ENCODE measurements around the gene RTL5.

The RTL5 gene

DNA sequence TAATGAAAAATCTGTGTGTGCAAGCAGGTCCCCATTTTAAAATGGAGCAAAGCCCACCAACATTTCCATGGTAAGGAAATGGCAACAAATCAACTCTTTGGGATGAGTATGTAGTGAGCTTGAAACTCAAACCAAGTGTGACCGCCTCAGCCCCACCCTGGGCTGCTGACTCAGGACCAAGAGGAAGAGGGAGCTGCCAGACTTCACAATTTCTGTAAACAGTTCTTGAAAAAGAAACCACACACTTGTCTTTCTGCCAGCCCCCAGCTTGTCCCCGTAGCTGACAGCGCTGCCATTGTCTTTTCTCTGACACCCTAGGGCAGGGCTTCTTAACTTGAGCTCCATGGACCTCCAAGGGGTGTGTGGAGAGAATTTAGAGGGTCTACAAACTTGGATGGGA, 10.3 kb downstream of the RTL5 start:
- no peak for DNase-seq
- Histone ChIP-seq H2AFZ (ENCODE audit: low read depth, low read length) (no peak overlapping the region), H3K36me3 (ENCODE audit: insufficient read depth, low read length) (no peaks in the 10 kb centered on the region), H4K20me1 (ENCODE audit: insufficient read depth, low read length) (no peaks in the 10 kb centered on the region), H3K9me3 (ENCODE audit: insufficient read depth, low read length, severe bottlenecking) (no peaks in the 10 kb centered on the region), H3K9ac (ENCODE audit: low read depth, low read length) (no peak overlapping the region), H3K4me2 (ENCODE audit: insufficient read depth, low read length) (no peak overlapping the region), H3K4me3 (ENCODE audit: low read depth in 1 of 2, low read length in 2 of 2) (no peak overlapping the region), H3K27me3 (ENCODE audit: insufficient read depth, low read length, poor library complexity) (no peaks in the 10 kb centered on the region), H3K79me2 (ENCODE audit: insufficient read depth, low read length) (no peaks in the 10 kb centered on the region), H3K4me1 (ENCODE audit: insufficient read depth, low read length) (no peaks in the 10 kb centered on the region), H3K27ac (ENCODE audit: low read length) (no peak overlapping the region)
- TF ChIP-seq CTCF (IDR thresholded peaks at IDR 0.05; ENCODE audit: borderline replicate concordance, extremely low read depth, low read length, poor library complexity, severe bottlenecking) (no peak), EZH2 (IDR thresholded peaks at IDR 0.05; ENCODE audit: borderline replicate concordance, low read depth, low read length, severe bottlenecking) (no peak)
- no peak for ATAC-seq (ENCODE audit: insufficient read depth, low read depth)

DNA sequence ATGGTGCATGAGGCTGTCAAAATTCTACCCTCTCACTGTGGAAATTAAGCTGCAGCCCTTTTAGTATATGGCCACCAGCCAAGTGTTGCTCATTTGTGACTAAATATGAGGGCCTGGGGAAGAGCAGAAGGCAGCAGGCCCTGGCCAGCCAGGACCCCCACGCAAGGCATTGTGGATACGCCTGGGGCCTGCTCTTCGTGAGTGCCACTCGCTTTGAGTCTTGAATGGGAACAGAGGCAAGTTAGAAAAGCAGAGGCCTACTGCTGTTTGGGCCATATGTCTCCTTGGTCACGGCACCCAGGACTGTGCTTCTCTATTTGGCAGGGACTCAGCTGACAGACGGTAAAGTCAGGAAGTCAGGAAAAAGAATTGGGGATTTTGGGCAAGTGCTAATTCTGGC, 10.9 kb downstream of the RTL5 start:
- Histone ChIP-seq H3K9ac (ENCODE audit: low read depth, low read length) (no peak overlapping the region), H2AFZ (ENCODE audit: low read depth, low read length) (no peak overlapping the region), H3K27me3 (ENCODE audit: insufficient read depth, low read length, poor library complexity) (no peaks in the 10 kb centered on the region), H3K4me3 (ENCODE audit: low read depth in 1 of 2, low read length in 2 of 2) (no peak overlapping the region), H3K9me3 (ENCODE audit: insufficient read depth, low read length, severe bottlenecking) (no peaks in the 10 kb centered on the region), H3K36me3 (ENCODE audit: insufficient read depth, low read length) (no peaks in the 10 kb centered on the region), H4K20me1 (ENCODE audit: insufficient read depth, low read length) (no peaks in the 10 kb centered on the region), H3K4me1 (ENCODE audit: insufficient read depth, low read length) (no peaks in the 10 kb centered on the region), H3K79me2 (ENCODE audit: insufficient read depth, low read length) (no peaks in the 10 kb centered on the region), H3K27ac (ENCODE audit: low read length) (no peak overlapping the region), H3K4me2 (ENCODE audit: insufficient read depth, low read length) (no peak overlapping the region)
- DNase-seq (no peak), ATAC-seq (ENCODE audit: insufficient read depth, low read depth) (no peak)
- TF ChIP-seq CTCF (IDR thresholded peaks at IDR 0.05; ENCODE audit: borderline replicate concordance, extremely low read depth, low read length, poor library complexity, severe bottlenecking), result no peak
- no peak for TF ChIP-seq EZH2 (IDR thresholded peaks at IDR 0.05; ENCODE audit: borderline replicate concordance, low read depth, low read length, severe bottlenecking)

DNA sequence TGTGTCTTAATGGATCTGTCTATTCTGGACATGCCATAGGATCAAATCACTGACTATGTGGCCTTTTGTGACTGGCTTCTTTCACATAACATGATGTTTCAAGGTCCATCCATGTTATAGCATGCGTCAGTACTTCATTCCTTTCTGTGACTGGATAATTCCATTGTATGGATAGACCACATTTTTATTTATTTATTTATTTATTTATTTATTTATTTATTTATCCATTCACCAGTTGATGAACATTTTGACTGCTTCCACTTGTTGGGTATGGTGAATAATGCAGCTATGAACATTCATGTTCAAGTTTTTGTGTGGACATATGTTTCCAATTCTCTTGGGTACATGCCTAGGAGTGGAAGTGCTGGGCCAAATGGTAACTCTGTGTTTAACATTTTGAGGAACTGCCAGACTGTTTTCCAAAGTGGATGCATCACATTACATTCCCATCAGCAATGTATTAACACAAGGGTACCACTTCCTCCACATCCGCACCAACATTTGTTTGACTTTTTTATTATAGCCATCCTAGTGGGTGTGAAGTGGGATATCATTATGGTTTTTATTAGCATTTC, 14.0 kb downstream of the RTL5 start:
- H3K9me3 ChIP-seq (ENCODE audit: insufficient read depth, low read length, severe bottlenecking), result no peaks in the 10 kb centered on the region
- H3K36me3 ChIP-seq (ENCODE audit: insufficient read depth, low read length), result no peaks in the 10 kb centered on the region
- H2AFZ ChIP-seq (ENCODE audit: low read depth, low read length), result no peak overlapping the region
- H3K79me2 ChIP-seq (ENCODE audit: insufficient read depth, low read length), result no peaks in the 10 kb centered on the region
- no peaks in the 10 kb centered on the region for H4K20me1 ChIP-seq (ENCODE audit: insufficient read depth, low read length)
- no peak overlapping the region for H3K4me2 ChIP-seq (ENCODE audit: insufficient read depth, low read length)
- no peaks in the 10 kb centered on the region for H3K4me1 ChIP-seq (ENCODE audit: insufficient read depth, low read length)
- ATAC-seq (ENCODE audit: insufficient read depth, low read depth) (no peak), DNase-seq (no peak)
- no peak overlapping the region for H3K4me3 ChIP-seq (ENCODE audit: low read depth in 1 of 2, low read length in 2 of 2)
- TF ChIP-seq EZH2 (IDR thresholded peaks at IDR 0.05; ENCODE audit: borderline replicate concordance, low read depth, low read length, severe bottlenecking) (no peak), CTCF (IDR thresholded peaks at IDR 0.05; ENCODE audit: borderline replicate concordance, extremely low read depth, low read length, poor library complexity, severe bottlenecking) (no peak)
- H3K27ac ChIP-seq (ENCODE audit: low read length), result no peak overlapping the region
- no peak overlapping the region for H3K9ac ChIP-seq (ENCODE audit: low read depth, low read length)
- no peaks in the 10 kb centered on the region for H3K27me3 ChIP-seq (ENCODE audit: insufficient read depth, low read length, poor library complexity)

GRCh38 chrX:72115380-72115779, 16.3 kb downstream of the RTL5 start:
- Histone ChIP-seq H2AFZ (ENCODE audit: low read depth, low read length) (no peak overlapping the region), H3K27me3 (ENCODE audit: insufficient read depth, low read length, poor library complexity) (peaks cover 4% of the 10 kb centered on the region), H3K4me1 (ENCODE audit: insufficient read depth, low read length) (no peaks in the 10 kb centered on the region), H3K79me2 (ENCODE audit: insufficient read depth, low read length) (no peaks in the 10 kb centered on the region), H3K9me3 (ENCODE audit: insufficient read depth, low read length, severe bottlenecking) (no peaks in the 10 kb centered on the region), H3K4me2 (ENCODE audit: insufficient read depth, low read length) (no peak overlapping the region), H3K27ac (ENCODE audit: low read length) (no peak overlapping the region), H3K9ac (ENCODE audit: low read depth, low read length) (no peak overlapping the region), H4K20me1 (ENCODE audit: insufficient read depth, low read length) (no peaks in the 10 kb centered on the region), H3K36me3 (ENCODE audit: insufficient read depth, low read length) (no peaks in the 10 kb centered on the region), H3K4me3 (ENCODE audit: low read depth in 1 of 2, low read length in 2 of 2) (no peak overlapping the region)
- ATAC-seq (ENCODE audit: insufficient read depth, low read depth), result no peak
- TF ChIP-seq EZH2 (IDR thresholded peaks at IDR 0.05; ENCODE audit: borderline replicate concordance, low read depth, low read length, severe bottlenecking) (no peak), CTCF (IDR thresholded peaks at IDR 0.05; ENCODE audit: borderline replicate concordance, extremely low read depth, low read length, poor library complexity, severe bottlenecking) (no peak)
- no peak for DNase-seq

Measured in DND-41 (cell line).